Measurements from ENCODE around the gene LMLN. TPM values are rescaled to one million over a fixed set of nuclear protein-coding genes. Genes with fewer than 3 reads are reported as not detected.
"Not testable (repeated sequence)": the region's sequence is repeated elsewhere in the genome, so short reads cannot be mapped to it uniquely, and the experiment has no call there.

The LMLN gene
- total and polyA plus RNA-seq, 2 of the 13 experiments (the other 11 are each of a cell fraction or from before 2014, with no cell fraction given), result 1.2 to 1.8 TPM

DNA sequence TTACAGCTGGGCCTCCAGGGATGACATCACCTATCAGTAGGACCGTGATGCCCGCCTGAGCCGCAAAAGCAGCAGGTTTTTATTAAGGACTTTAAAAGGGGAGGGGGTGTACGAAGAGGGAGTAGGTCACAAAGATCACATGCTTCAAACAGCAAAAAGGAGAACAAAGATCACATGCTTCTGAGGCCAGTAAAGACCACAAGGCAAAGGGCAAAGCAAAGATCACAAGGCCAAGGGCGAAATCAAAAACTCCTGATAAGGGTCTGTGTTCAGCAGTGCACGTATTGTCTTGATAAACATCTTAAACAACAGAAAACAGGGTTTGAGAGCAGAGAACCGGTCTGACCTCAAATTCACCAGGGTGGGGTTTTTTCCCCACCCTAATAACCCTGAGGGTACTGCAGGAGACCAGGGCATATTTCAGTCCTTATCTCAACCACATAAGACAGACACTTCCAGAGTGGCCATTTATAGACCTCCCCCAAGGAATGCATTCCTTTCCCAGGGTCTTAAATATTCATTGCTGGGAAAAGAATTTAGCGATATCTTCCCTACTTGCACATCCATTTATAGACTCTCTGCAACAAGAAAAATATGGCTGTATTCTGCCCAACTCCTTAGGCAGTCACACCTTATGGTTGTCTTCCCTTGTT lies 7.4 kb downstream of the LMLN start:
- H3K9me3 ChIP-seq (ENCODE audit: low read length); H2AFZ ChIP-seq (ENCODE audit: low read length); in situ Hi-C loops (cut with HindIII; ENCODE audit: extremely low pct_ligation_motif_present, low pct_unique_long_range_greater_than_20kb); H3K79me2 ChIP-seq (ENCODE audit: insufficient read depth, low read length); DNase-seq (ENCODE audit: low spot score); ATAC-seq; H3K36me3 ChIP-seq (replicated peaks in 1 of 2; ENCODE audit: control insufficient read depth in 1 of 2, insufficient read depth in 2 of 2, low read length in 2 of 2); H3K4me3 ChIP-seq (replicated peaks in 1 of 3; ENCODE audit: insufficient read depth in 1 of 3, low read depth in 2 of 3, low read length in 3 of 3); CTCF ChIA-PET (ENCODE audit: low intra/inter-chr PET ratio, low total read pairs); POLR2A ChIA-PET; H3K27me3 ChIP-seq (ENCODE audit: control insufficient read depth in 1 of 2, insufficient read depth in 2 of 2, low read length in 2 of 2); H3K4me2 ChIP-seq (ENCODE audit: low read depth, low read length); intact Hi-C loops (cut with micrococcal nuclease; ENCODE audit: unreplicated experiment); FAIRE-seq; H4K20me1 ChIP-seq (ENCODE audit: insufficient read depth, low read length); H3K9ac ChIP-seq (ENCODE audit: insufficient read depth, low read depth, low read length); BruUV-seq (replicated peaks); H3K27ac ChIP-seq (ENCODE audit: extremely low read length, insufficient read depth, low read length); TF ChIP-seq NR2F6 (CRISPR knock-in tag; IDR thresholded peaks at IDR 0.05); ATF7 (CRISPR knock-in tag; IDR thresholded peaks at IDR 0.05); SOX6 (IDR thresholded peaks at IDR 0.05); EP300 (CRISPR knock-in tag; IDR thresholded peaks at IDR 0.05; ENCODE audit: borderline replicate concordance); SOX13 (IDR thresholded peaks at IDR 0.05): not testable (repeated sequence)
- 50% methylated on average over 8 of the region's 8 CpGs for WGBS (ENCODE audit: low lambda C conversion rate)
- TF ChIP-seq NR2F6 (IDR thresholded peaks at IDR 0.05) (peak; percentile 63), ATF7 (IDR thresholded peaks at IDR 0.05) (peak; percentile 49), NR2F2 (IDR thresholded peaks at IDR 0.05; ENCODE audit: borderline replicate concordance, low read depth) (peak; percentile 65), TFE3 (CRISPR knock-in tag; IDR thresholded peaks at IDR 0.05) (0 out of 2 replicates have a peak, but pooled peaks have one; percentile 15), SETDB1 (CRISPR knock-in tag; IDR thresholded peaks at IDR 0.05; ENCODE audit: borderline replicate concordance) (peak; percentile 95), SOX6 (CRISPR knock-in tag; IDR thresholded peaks at IDR 0.05) (peak; percentile 16; the same call in 1 of the 2 replicates), ZMYM2 (CRISPR knock-in tag; IDR thresholded peaks at IDR 0.05) (peak; percentile 58; the same call in 1 of the 2 replicates), NR2F1 (CRISPR knock-in tag; IDR thresholded peaks at IDR 0.05) (peak in 1 of 2 experiments; percentile 62; a peak in 1 of 4 replicates), EP300 (IDR thresholded peaks at IDR 0.05; ENCODE audit: low read depth in 2 of 2, low read length in 2 of 2) (peak in 1 of 2 experiments; percentile 13; a peak in 1 of 4 replicates), TOPORS (CRISPR knock-in tag; IDR thresholded peaks at IDR 0.05) (peak; percentile 58; the same call in 1 of the 2 replicates), SOX13 (CRISPR knock-in tag; conservative IDR thresholded peaks at IDR 0.05 in 1 of 2, IDR thresholded peaks at IDR 0.05 in 1 of 2) (0 out of 4 replicates have a peak, but pooled peaks of 1 of the 2 experiments have one; percentile 35), HNF4A (CRISPR knock-in tag; IDR thresholded peaks at IDR 0.05) (peak; percentile 28; the same call in 1 of the 2 replicates)
- TF ChIP-seq, protein P1, sequence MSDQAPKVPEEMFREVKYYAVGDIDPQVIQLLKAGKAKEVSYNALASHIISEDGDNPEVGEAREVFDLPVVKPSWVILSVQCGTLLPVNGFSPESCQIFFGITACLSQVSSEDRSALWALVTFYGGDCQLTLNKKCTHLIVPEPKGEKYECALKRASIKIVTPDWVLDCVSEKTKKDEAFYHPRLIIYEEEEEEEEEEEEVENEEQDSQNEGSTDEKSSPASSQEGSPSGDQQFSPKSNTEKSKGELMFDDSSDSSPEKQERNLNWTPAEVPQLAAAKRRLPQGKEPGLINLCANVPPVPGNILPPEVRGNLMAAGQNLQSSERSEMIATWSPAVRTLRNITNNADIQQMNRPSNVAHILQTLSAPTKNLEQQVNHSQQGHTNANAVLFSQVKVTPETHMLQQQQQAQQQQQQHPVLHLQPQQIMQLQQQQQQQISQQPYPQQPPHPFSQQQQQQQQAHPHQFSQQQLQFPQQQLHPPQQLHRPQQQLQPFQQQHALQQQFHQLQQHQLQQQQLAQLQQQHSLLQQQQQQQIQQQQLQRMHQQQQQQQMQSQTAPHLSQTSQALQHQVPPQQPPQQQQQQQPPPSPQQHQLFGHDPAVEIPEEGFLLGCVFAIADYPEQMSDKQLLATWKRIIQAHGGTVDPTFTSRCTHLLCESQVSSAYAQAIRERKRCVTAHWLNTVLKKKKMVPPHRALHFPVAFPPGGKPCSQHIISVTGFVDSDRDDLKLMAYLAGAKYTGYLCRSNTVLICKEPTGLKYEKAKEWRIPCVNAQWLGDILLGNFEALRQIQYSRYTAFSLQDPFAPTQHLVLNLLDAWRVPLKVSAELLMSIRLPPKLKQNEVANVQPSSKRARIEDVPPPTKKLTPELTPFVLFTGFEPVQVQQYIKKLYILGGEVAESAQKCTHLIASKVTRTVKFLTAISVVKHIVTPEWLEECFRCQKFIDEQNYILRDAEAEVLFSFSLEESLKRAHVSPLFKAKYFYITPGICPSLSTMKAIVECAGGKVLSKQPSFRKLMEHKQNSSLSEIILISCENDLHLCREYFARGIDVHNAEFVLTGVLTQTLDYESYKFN (CRISPR knock-in tag; conservative IDR thresholded peaks at IDR 0.05), result 0 out of 2 replicates have a peak, but pooled peaks have one; percentile 29
- TF ChIP-seq, protein P2, sequence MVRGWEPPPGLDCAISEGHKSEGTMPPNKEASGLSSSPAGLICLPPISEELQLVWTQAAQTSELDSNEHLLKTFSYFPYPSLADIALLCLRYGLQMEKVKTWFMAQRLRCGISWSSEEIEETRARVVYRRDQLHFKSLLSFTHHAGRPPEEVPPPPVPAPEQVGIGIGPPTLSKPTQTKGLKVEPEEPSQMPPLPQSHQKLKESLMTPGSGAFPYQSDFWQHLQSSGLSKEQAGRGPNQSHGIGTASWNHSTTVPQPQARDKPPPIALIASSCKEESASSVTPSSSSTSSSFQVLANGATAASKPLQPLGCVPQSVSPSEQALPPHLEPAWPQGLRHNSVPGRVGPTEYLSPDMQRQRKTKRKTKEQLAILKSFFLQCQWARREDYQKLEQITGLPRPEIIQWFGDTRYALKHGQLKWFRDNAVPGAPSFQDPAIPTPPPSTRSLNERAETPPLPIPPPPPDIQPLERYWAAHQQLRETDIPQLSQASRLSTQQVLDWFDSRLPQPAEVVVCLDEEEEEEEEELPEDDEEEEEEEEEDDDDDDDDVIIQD (CRISPR knock-in tag; IDR thresholded peaks at IDR 0.05; ENCODE audit: low read depth), result peak; percentile 26; the same call in 1 of the 2 replicates
- peaks cover 21% of the 10 kb centered on the region for H3K4me1 ChIP-seq (ENCODE audit: insufficient read depth, low read length)

All from HepG2 (cell line).